WTC11 (cell line): ENCODE measurements around the gene EVC. TPM values are rescaled to one million over a fixed set of nuclear protein-coding genes. Genes with fewer than 3 reads are reported as not detected.

ENCODE experiments used
- ATAC-seq: fragments of 200-7000 bp; cut with Tn5 transposase; 2 replicates; pipeline ENCODE4 v1.10.0; 2021; ENCODE audit warnings: mild to moderate bottlenecking, moderate library complexity
- Bru-seq: library from RNA; stranded (reverse); fragments of 400-500 nt; gene quantifications from one replicate; lab custom pipeline; 2021; lab: Mats Ljungman, UMichigan
- CTCF ChIA-PET: fragments of 300-600 bp; sonication (Branson Sonifier 250); formaldehyde crosslinking; loops from one replicate; lab custom pipeline; 2021; ENCODE audit warnings: antibody characterized with exemption; lab: Charles Lee
- POLR2A ChIA-PET: fragments of 350-600 bp; sonication (Branson Sonifier 250); formaldehyde crosslinking; loops from one replicate; lab custom pipeline; 2021; ENCODE audit warnings: antibody characterized with exemption; lab: Charles Lee
- DNase-seq: peaks from one replicate; pipeline ENCODE4 v3.0.0; 2021; ENCODE audit warnings: low spot score
- H3K27ac Mint-ChIP-seq: 2 replicates; pipeline ENCODE4 v1.8.0; 2021; ENCODE audit warnings: mixed read lengths
- H3K27me3 Mint-ChIP-seq: 2 replicates; pipeline ENCODE4 v1.8.0; 2021; ENCODE audit warnings: low read depth, mild to moderate bottlenecking, moderate library complexity, mixed read lengths
- H3K36me3 Mint-ChIP-seq: 2 replicates; pipeline ENCODE4 v1.8.0; 2021; ENCODE audit warnings: mixed read lengths
- H3K4me1 Mint-ChIP-seq: 2 replicates; pipeline ENCODE4 v1.8.0; 2022; ENCODE audit warnings: mixed read lengths
- H3K4me3 Mint-ChIP-seq: 2 replicates; pipeline ENCODE4 v1.8.0; 2021; ENCODE audit warnings: mild to moderate bottlenecking, moderate library complexity, mixed read lengths
- H3K9me3 Mint-ChIP-seq: 2 replicates; pipeline ENCODE4 v1.8.0; 2021; ENCODE audit warnings: mixed read lengths
- CBFB ChIP-seq: sonication (generic); formaldehyde crosslinking; IDR thresholded peaks from 2 replicates; pipeline ENCODE4 v1.8.1; 2022; ENCODE audit warnings: mild to moderate bottlenecking, low read depth, missing genetic modification reagents
- FOXK1 ChIP-seq: sonication (generic); formaldehyde crosslinking; IDR thresholded peaks from 2 replicates; pipeline ENCODE4 v1.8.0; 2022; ENCODE audit warnings: mild to moderate bottlenecking, moderate library complexity, missing genetic modification reagents
- GTF2I ChIP-seq: fragments of 250-450 bp; sonication (Bioruptor Pico); conservative IDR thresholded peaks from 2 replicates; pipeline ENCODE4 v1.4.0; 2021; ENCODE audit warnings: mild to moderate bottlenecking
- JAZF1 ChIP-seq: fragments of 250-450 bp; sonication (Bioruptor Pico); IDR thresholded peaks from 2 replicates; pipeline ENCODE4 v1.9.0; 2021; ENCODE audit warnings: moderate library complexity, mild to moderate bottlenecking, inconsistent platforms
- MAX ChIP-seq: sonication (generic); formaldehyde crosslinking; IDR thresholded peaks from 2 replicates; pipeline ENCODE4 v1.8.0; 2022; ENCODE audit warnings: mild to moderate bottlenecking, missing genetic modification reagents
- NR1H2 ChIP-seq: sonication (generic); formaldehyde crosslinking; IDR thresholded peaks from 2 replicates; pipeline ENCODE4 v1.9.0; 2021; ENCODE audit warnings: mild to moderate bottlenecking, moderate library complexity, missing genetic modification reagents
- SOX15 ChIP-seq: fragments of 250-450 bp; sonication (Bioruptor Pico); IDR thresholded peaks from 2 replicates; pipeline ENCODE4 v1.9.0; 2021; ENCODE audit warnings: mild to moderate bottlenecking
- TCF7 ChIP-seq: sonication (generic); formaldehyde crosslinking; IDR thresholded peaks from 2 replicates; pipeline ENCODE4 v1.8.0; 2022; ENCODE audit warnings: mild to moderate bottlenecking, low read depth, missing genetic modification reagents, moderate library complexity
- TP53 ChIP-seq: sonication (generic); formaldehyde crosslinking; IDR thresholded peaks from 2 replicates; pipeline ENCODE4 v1.8.1; 2023; ENCODE audit warnings: mild to moderate bottlenecking, missing genetic modification reagents
- ZNF121 ChIP-seq: sonication (generic); formaldehyde crosslinking; IDR thresholded peaks from 2 replicates; pipeline ENCODE4 v1.8.0; 2023; ENCODE audit warnings: missing genetic modification reagents
- ZNF232 ChIP-seq: sonication (generic); formaldehyde crosslinking; IDR thresholded peaks from 2 replicates; pipeline ENCODE4 v1.8.0; 2022; ENCODE audit warnings: mild to moderate bottlenecking, missing genetic modification reagents
- ZNF263 ChIP-seq: sonication (generic); formaldehyde crosslinking; IDR thresholded peaks from 2 replicates; pipeline ENCODE4 v1.8.1; 2022; ENCODE audit warnings: low read depth, mild to moderate bottlenecking, moderate library complexity, missing genetic modification reagents
- ZNF425 ChIP-seq: fragments of 250-450 bp; sonication (Bioruptor Pico); conservative IDR thresholded peaks from 2 replicates; pipeline ENCODE4 v1.9.0; 2021; ENCODE audit warnings: mild to moderate bottlenecking
- long read RNA-seq, 3 experiments: library from RNA in 1 of 3; library from capped mRNA in 1 of 3; library from polyadenylated mRNA in 1 of 3; unstranded in 2 of 3; stranded (forward) in 1 of 3; transcript quantifications; one replicate each; pipeline ENCODE4 v2.0.0, GENCODE V29; 2021
- total RNA-seq: library from RNA; stranded (reverse); gene quantifications from 3 replicates; pipeline ENCODE4 v1.2.3, GENCODE V29; 2021
- TF ChIP-seq, protein P1 (sequence below): sonication (generic); formaldehyde crosslinking; IDR thresholded peaks from 2 replicates; pipeline ENCODE4 v1.8.1; 2023; ENCODE audit warnings: mild to moderate bottlenecking, missing genetic modification reagents, moderate library complexity
- TF ChIP-seq, protein P2 (sequence below): fragments of 250-450 bp; sonication (Bioruptor Pico); IDR thresholded peaks from 2 replicates; pipeline ENCODE4 v1.9.0; 2021; ENCODE audit warnings: moderate library complexity, mild to moderate bottlenecking, inconsistent platforms, borderline replicate concordance
- TF ChIP-seq, protein P3 (sequence below): fragments of 250-450 bp; sonication (Bioruptor Pico); IDR thresholded peaks from 2 replicates; pipeline ENCODE4 v1.9.0; 2021; ENCODE audit warnings: mild to moderate bottlenecking
- TF ChIP-seq, protein P4 (sequence below): fragments of 200-600 bp; IDR thresholded peaks from 2 replicates; pipeline ENCODE4 v1.8.0; 2022; ENCODE audit warnings: antibody characterized with exemption

Gene EVC
- total RNA-seq (10.4 to 14.0 TPM (median 12.5 TPM) in 3 replicates), Bru-seq, nascent RNA (percentile 56 among the genes with signal in this experiment)
- long read RNA-seq, experiment 1, partial matches to known transcripts, result 8 of 20 reads
- long read RNA-seq, experiment 1, other reads (novel, unspliced or antisense), result 12 of 20 reads
- long read RNA-seq, experiment 2, partial matches to known transcripts, result 1 of 5 reads
- long read RNA-seq, experiment 2, other reads (novel, unspliced or antisense), result 3 of 5 reads
- long read RNA-seq, experiment 3, partial matches to known transcripts, result 4 of 5 reads
- long read RNA-seq, experiment 3, other reads (novel, unspliced or antisense), result 1 of 5 reads

GRCh38 chr4:5710961-5711478, at the start of gene EVC:
Gene EVC (plus strand): TSS chr4:5711201. CDS start chr4:5711381, 180 bp downstream.
- peak; percentile 79 for DNase-seq
- Mint-ChIP-seq H3K27me3 (peaks cover 63% of the 10 kb centered on the region), H3K4me1 (peaks cover 19% of the 10 kb centered on the region), H3K9me3 (peaks cover 7% of the 10 kb centered on the region)
- POLR2A ChIA-PET, result no interaction called here
- TF ChIP-seq, protein P1, sequence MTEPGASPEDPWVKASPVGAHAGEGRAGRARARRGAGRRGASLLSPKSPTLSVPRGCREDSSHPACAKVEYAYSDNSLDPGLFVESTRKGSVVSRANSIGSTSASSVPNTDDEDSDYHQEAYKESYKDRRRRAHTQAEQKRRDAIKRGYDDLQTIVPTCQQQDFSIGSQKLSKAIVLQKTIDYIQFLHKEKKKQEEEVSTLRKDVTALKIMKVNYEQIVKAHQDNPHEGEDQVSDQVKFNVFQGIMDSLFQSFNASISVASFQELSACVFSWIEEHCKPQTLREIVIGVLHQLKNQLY, result no peak
- no peak for TF ChIP-seq JAZF1 (CRISPR knock-in tag)
- TF ChIP-seq FOXK1, result 0 out of 2 replicates have a peak, but pooled peaks have one; percentile 14
- TF ChIP-seq SOX15 (CRISPR knock-in tag), result no peak
- TF ChIP-seq ZNF263 (CRISPR knock-in tag), result peak; percentile 72; the same call in 1 of the 2 replicates
- TF ChIP-seq, all 79 proteins: peak for 2
- CTCF ChIA-PET, result interaction anchor here (0.6 kb wide), 2 partner anchors 41 to 254 kb away, joined by 4 to 5 read pairs; no protein-coding TSS in a partner anchor
- peak; percentile 79 for ATAC-seq
- H3K4me3 Mint-ChIP-seq, result peak within 1 kb of the TSS; percentile 72
- peaks cover 13% of the 10 kb centered on the region for H3K36me3 Mint-ChIP-seq
- H3K27ac Mint-ChIP-seq, result no peak within 1 kb of the TSS

GRCh38 chr4:5661237-5661636, 49.8 kb upstream of the EVC start:
- Mint-ChIP-seq H3K27ac (no peak overlapping the region), H3K4me3 (no peak overlapping the region), H3K27me3 (no peaks in the 10 kb centered on the region; the same call in 1 of the 2 replicates), H3K9me3 (peaks cover 15% of the 10 kb centered on the region), H3K36me3 (peaks cover 23% of the 10 kb centered on the region), H3K4me1 (no peaks in the 10 kb centered on the region)
- ATAC-seq (no peak), DNase-seq (no peak)
- no peak for TF ChIP-seq NR1H2 (CRISPR knock-in tag)
- TF ChIP-seq ZNF121 (CRISPR knock-in tag), result no peak
- TF ChIP-seq, protein P2, sequence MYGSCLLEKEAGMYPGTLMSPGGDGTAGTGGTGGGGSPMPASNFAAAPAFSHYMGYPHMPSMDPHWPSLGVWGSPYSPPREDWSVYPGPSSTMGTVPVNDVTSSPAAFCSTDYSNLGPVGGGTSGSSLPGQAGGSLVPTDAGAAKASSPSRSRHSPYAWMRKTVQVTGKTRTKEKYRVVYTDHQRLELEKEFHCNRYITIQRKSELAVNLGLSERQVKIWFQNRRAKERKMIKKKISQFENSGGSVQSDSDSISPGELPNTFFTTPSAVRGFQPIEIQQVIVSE (CRISPR knock-in tag), result no peak
- no peak for TF ChIP-seq TCF7 (CRISPR knock-in tag)
- no peak for TF ChIP-seq FOXK1
- TF ChIP-seq, protein P3, sequence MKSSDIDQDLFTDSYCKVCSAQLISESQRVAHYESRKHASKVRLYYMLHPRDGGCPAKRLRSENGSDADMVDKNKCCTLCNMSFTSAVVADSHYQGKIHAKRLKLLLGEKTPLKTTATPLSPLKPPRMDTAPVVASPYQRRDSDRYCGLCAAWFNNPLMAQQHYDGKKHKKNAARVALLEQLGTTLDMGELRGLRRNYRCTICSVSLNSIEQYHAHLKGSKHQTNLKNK, result no peak
- no peak for TF ChIP-seq ZNF232 (CRISPR knock-in tag)
- TF ChIP-seq CBFB, result no peak
- TF ChIP-seq MAX (CRISPR knock-in tag), result no peak
- TF ChIP-seq TP53 (CRISPR knock-in tag), result no peak
- TF ChIP-seq, protein P4, sequence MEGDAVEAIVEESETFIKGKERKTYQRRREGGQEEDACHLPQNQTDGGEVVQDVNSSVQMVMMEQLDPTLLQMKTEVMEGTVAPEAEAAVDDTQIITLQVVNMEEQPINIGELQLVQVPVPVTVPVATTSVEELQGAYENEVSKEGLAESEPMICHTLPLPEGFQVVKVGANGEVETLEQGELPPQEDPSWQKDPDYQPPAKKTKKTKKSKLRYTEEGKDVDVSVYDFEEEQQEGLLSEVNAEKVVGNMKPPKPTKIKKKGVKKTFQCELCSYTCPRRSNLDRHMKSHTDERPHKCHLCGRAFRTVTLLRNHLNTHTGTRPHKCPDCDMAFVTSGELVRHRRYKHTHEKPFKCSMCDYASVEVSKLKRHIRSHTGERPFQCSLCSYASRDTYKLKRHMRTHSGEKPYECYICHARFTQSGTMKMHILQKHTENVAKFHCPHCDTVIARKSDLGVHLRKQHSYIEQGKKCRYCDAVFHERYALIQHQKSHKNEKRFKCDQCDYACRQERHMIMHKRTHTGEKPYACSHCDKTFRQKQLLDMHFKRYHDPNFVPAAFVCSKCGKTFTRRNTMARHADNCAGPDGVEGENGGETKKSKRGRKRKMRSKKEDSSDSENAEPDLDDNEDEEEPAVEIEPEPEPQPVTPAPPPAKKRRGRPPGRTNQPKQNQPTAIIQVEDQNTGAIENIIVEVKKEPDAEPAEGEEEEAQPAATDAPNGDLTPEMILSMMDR, result no peak
- no peak for TF ChIP-seq GTF2I (CRISPR knock-in tag)
- no peak for TF ChIP-seq ZNF425 (CRISPR knock-in tag)
- POLR2A ChIA-PET, result no interaction called here
- CTCF ChIA-PET, result no interaction called here
